SK-N-SH (cell line): ENCODE measurements around the gene CDK5RAP1.

ENCODE experiments used
- EZH2phosphoT487 ChIP-seq: fragments of 200-600 bp; sonication (generic); IDR thresholded peaks from 2 replicates; pipeline ENCODE4 v1.6.1; 2017; ENCODE audit warnings: low read depth, mixed run types, mild to moderate bottlenecking, antibody characterized with exemption, moderate library complexity, borderline replicate concordance
- GABPA ChIP-seq: IDR thresholded peaks from 2 replicates; pipeline ENCODE4 v1.4.0; 2012; ENCODE audit warnings: low read depth, mild to moderate bottlenecking
- RAD21 ChIP-seq: IDR thresholded peaks from 2 replicates; pipeline ENCODE4 v1.6.1; 2012; ENCODE audit warnings: mild to moderate bottlenecking, low read length
- SMC3 ChIP-seq: IDR thresholded peaks from 2 replicates; pipeline ENCODE4 v1.6.1; 2012; ENCODE audit warnings: low read depth, low read length, improper control_type of control experiment
- YY1 ChIP-seq: IDR thresholded peaks from 2 replicates; pipeline ENCODE4 v1.4.0; 2012; ENCODE audit warnings: low read depth, mild to moderate bottlenecking
- TF ChIP-seq, protein P1 (sequence below): IDR thresholded peaks from 2 replicates; pipeline ENCODE4 v1.4.0; 2012; ENCODE audit warnings: low read depth
- TF ChIP-seq, protein P2 (sequence below): fragments of 200-600 bp; sonication (generic); IDR thresholded peaks from 2 replicates; pipeline ENCODE4 v1.6.1; 2017; ENCODE audit warnings: antibody characterized with exemption, mild to moderate bottlenecking, moderate library complexity

DNA sequence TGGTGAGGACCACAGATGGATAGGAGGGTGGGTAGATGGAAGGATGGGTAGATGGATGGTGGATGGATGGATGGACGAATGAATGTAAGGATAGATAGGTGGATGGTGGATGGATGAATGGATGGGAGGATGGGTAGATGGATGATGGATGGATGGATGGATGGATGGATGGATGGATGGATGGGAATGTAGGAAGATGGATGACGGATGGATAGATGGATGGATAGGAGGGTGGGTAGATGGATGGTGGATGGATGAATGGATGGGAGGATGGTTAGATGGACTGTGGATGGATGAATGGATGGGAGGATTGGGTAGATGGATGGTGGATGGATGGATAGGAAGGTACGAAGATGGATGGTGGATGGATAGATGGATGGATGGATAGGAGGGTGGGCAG is 67.2 kb downstream of the CDK5RAP1 start:
- TF ChIP-seq, protein P1, sequence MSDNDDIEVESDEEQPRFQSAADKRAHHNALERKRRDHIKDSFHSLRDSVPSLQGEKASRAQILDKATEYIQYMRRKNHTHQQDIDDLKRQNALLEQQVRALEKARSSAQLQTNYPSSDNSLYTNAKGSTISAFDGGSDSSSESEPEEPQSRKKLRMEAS = no peak
- no peak for TF ChIP-seq YY1
- TF ChIP-seq, protein P2, sequence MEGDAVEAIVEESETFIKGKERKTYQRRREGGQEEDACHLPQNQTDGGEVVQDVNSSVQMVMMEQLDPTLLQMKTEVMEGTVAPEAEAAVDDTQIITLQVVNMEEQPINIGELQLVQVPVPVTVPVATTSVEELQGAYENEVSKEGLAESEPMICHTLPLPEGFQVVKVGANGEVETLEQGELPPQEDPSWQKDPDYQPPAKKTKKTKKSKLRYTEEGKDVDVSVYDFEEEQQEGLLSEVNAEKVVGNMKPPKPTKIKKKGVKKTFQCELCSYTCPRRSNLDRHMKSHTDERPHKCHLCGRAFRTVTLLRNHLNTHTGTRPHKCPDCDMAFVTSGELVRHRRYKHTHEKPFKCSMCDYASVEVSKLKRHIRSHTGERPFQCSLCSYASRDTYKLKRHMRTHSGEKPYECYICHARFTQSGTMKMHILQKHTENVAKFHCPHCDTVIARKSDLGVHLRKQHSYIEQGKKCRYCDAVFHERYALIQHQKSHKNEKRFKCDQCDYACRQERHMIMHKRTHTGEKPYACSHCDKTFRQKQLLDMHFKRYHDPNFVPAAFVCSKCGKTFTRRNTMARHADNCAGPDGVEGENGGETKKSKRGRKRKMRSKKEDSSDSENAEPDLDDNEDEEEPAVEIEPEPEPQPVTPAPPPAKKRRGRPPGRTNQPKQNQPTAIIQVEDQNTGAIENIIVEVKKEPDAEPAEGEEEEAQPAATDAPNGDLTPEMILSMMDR = no peak
- TF ChIP-seq EZH2phosphoT487 = no peak
- no peak for TF ChIP-seq SMC3
- no peak for TF ChIP-seq RAD21
- TF ChIP-seq GABPA = no peak
